HUDEP-2 (cell line): ENCODE results near the gene TFPI.
"Not testable (repeated sequence)": the region's sequence is repeated elsewhere in the genome, so short reads cannot be mapped to it uniquely, and the experiment has no call there.

Source experiments
- DNase-seq, 76 experiments: peaks; one replicate each; lab custom pipeline; 2025; ENCODE audit not compliant: unreplicated experiment in 76 of 76; lab: John Stamatoyannopoulos, UW

Gene TFPI

DNA sequence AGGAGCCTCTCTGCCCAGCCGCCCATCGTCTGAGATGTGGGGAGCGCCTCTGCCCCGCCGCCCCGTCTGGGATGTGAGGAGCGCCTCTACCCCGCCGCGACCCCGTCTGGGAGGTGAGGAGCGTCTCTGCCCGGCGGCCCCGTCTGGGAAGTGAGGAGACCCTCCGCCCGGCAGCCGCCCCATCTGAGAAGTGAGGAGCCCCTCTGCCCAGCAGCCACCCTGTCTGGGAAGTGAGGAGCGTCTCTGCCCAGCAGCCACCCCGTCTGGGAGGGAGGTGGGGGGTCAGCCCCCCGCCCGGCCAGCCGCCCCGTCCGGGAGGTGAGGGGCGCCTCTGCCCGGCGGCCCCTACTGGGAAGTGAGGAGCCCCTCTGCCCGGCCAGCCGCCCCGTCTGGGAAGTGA is 2.3 kb upstream of the TFPI start:
- DNase-seq = not testable (repeated sequence)

DNA sequence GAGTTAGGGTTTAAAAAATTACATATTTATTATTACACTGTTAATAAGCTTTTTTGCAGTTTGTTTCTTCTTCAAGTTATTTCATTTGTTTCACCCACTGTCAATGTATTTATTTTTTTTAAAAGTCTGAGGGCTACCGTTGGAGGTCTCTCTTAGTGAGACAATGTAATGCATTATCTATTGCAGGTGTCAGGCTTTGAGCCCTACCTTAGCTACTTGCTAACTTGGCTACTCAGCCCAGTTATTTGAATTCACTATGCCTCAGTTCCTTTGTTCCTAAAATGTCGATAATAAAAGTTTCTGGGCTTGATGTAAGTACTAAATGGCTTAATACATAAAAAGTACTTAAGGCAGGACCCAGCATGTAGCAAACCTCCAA is 458 bp upstream of the TFPI start:
- peak in 1 of 76 experiments; percentile 19 for DNase-seq

DNA sequence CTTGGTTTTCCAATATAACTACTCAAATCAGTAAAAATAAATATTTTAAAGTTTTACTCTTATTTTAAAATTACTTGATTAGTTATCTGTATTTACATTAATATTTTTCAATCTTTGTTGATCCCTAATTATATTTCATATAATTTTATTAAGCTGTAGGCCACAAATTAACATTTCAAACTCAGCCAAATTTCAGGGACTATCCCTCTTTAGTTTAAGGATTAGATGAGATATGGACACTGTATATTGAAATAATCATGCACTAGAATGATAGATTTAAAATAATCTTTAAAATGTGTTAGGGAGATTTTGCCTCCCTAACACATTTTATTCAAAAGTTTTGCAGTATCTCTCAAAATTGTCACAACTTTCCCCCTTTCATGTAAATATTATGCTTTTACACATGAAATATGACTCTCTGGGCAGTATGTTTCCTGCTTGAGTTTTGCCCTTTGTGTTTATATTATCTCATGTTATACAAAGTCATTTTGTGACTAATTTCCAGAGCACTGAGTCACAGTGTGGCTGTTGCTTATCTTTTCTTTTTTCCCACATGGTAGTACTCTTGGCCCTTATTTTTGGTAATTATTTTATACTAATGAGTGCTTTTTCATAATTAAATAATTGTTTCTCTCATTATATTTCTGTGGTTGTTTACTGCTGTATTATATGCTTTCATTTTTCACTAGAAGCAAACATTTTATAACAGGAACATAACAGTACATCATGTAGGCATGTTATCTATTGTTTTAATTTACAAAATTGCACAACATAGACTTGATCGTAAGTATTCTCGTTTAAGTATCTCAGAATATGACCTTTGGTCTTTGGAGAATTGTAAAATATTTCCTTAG is 1.2 kb downstream of the TFPI start:
- peak in 31 of 76 experiments; percentile 7 to 74 (median 37) for DNase-seq

DNA sequence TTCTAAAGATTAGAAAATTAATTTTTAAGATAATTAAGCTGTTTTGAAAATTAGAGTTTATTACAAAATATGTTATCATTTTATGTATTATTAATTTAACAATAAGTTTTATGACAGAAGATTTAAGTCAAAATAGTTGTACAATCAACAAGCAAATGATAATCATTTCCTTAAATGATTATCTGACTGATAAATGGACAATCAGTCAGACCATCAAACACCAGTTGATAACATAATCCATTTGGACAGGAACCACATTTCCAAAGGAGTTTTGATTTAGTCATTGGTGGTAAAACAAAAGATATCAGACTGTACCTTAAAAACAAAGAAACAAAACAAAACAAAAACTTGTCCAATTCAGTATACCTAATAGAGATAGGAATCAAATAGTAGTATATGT is 1.9 kb downstream of the TFPI start:
- DNase-seq = no peak

DNA sequence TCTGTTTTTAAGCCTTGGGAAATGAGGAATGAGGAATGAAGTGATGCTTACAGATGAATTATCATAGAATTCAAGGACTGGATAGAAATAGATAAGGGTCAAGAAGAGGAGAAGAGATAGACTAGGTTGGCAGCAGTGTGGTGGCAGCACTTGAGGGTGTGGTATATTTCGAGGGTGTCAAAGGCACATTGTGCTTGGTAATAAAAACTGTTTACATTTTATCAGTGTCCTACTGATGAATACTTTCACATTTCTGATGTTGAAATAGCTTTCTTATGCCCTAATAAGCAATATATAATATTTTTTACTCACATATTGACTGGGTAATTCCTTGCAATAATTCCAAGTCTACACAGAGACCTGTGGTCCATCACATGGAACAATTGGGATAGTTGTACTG is 3.4 kb downstream of the TFPI start:
- peak in 25 of 76 experiments; percentile 0 to 59 (median 18) for DNase-seq

DNA sequence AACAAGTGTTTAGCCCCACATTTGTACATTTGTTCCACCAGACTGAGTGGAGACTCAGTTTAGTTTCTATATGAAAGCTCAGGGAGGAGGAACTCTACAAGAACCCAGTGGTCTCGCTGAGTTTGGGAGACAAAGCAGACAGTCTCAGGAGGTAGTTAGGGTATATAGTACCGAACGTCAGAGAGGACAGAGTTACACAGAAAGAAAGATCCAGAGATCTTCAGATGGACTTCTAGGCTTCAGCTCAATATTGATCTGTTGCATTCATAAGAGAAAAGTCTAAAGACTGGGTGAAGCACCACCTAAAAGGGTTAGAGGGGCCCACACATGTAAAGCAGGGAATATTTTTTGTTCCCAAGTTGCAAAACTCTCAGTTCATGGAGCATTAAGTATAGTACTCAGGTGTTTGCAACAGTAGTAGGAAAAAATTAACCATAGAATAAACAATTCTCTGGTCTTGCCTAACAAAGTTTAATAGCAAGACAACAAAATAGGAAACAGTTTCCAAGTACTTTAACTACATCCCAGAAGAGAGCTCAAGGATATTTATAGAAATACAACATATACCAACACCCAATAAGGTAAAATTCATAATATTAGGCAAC is 4.2 kb downstream of the TFPI start:
- no peak for DNase-seq

DNA sequence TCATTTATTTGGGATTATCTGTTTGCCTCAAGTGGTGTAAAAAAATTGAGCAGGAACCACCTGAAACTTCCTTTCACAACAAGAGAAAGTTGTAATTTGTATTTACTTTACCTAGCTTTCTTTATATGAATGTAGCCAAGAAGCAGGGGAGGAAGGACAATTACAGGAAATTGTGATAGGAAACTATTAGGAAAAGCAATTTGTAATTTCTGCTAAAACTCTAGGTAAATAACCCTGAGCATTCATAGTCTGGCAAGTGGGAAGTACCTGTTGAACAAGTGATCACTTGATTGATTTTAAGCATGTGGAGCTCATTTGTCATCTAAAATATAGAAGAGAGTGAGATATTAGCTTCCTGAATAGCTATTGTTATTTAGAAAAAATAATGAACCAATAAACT is 5.0 kb downstream of the TFPI start:
- DNase-seq = no peak

DNA sequence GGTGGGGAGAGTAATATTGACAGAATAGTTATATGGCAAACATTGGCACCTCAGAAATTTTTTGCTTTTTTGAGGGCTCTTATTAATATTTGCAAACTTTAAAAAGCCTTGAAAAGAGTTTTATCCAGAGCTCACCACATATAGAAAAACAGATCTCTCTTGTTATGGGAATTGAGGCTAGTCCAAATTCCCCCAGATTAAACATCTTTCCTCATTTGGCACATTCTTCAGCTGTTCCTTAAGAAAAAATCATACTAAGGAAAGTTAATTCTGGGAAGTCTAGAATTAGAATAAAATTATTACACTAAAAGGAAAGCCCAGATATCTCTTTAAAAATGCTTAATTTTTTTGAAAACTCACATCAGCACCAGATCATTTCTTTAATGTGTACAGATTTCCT is 5.6 kb downstream of the TFPI start:
- DNase-seq = no peak

DNA sequence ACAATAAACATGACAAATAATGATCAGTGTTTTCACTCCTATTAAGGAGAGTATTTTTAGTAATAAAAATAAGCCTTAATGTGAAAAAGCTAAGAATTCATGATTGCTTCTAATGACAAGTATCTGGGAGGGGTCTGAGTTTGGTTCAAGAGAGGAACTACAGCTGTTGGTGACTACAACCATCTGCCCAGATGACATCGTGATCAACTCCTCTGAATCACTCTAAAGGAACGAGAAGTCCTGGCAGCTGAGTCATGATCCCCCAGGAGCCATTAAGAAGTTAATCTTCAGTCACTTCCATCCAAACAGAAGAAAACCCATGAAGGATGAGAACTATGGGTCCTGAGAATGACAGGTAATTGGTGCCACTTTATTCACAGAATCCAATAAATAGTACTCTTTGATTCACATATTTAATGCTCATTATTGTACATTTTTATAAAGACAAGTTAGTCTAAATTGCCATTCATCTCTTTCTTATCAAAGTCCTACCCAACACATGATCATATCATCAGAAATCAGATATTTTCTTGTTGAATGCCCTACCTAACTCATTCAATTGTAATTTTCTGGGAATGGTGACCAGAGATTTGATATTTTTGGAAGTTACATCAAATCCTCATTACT is 6.8 kb downstream of the TFPI start:
- DNase-seq = peak in 52 of 76 experiments; percentile 1 to 71 (median 32)

DNA sequence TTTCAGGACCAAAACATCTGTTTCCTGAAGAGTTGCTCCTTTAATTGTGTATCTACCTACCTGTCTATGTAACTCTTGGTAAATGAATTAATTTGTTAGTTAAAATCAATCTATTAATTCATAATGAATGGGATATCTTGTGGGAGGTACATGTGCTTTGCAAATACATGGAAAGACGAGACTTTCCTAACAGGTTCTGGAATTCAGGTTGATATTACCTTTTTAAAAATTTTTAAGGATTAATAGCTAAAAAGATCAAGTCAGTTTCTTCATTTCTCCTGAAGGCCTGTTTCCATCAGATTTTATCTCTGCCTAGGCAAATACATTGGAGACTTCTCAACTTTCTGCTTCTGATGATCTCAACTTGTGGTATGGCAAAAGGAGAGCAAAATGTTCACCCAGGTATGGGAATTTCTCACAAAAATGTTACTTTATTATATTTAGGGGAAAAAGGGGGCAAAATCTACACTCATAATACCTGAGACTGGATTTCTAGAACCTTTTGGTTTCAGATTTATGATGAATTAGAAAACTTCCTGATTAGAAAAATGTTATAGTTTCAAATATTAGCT is 7.4 kb downstream of the TFPI start:
- DNase-seq = no peak

DNA sequence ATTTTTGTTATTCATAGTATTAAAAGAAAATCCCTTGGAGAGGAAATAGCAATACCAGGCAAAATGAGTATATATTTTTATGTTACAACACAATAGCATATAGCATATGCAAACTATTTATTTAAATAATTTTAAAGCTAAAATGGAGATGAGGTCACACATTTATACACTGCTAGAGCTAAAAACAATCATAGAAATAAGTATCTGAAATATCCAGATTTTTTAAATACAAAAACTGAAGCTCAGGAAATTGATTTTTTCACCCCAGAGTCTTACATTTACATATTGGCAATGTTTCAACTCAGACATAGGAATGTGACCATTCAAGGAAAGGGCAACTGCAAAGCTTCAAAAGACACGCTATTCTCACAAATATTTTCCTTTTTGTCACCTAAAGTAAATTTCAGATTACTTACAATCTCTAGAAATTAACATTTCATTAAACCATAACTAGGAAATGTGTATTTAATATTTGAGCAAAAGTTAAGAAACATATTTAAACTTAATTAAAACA is 8.9 kb downstream of the TFPI start:
- no peak for DNase-seq

DNA sequence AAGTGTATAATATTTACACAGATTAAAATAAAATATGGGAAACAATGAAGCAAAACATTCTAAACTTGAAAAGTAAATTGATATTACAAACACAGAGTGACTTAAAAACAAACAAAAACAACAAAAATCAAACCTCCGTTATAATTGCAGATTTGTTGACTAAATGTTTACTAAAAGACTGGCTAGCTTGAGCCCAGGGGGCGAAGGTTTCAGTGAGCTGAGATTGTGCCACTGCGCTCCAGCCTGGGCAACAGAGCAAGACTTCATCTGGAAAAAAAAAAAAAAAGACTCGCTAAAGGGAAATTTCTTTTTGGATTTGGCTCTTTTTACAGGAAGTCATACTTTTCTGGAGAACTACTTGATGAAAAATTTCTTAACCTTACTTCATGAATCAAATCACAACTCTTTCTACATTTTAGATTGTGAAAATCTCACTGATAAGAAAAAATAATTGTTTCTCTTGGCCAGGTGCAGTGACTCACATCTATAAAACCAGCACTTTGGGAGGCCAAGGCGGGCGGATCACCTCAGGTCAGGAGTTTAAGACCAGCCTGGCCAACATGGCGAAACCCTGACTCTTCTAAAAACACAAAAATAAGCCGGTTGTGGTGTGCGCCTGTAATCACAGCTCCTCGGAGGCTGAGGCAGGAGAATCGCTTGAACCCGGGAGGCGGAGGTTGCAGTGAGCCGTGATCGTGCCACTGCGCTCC is 9.7 kb downstream of the TFPI start:
- no peak for DNase-seq

DNA sequence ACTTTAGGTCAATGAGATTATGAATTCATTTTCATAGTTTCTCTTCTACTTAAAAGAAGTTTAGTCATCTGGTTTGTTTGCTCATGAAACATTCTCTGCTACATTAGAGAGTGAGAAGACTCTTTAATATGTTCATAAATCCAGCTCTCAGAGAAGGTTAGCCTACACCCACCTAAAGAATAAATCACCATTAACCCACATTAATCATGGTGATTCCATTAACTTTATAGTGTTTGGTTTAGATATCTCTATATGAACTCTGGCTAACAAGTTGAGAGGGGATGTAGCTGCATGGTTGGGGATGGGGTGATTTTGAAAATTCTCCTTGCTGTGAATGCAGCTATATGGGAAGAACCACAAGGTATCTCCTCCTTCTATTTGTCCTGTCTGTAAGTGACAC is 10.7 kb downstream of the TFPI start:
- DNase-seq = no peak

DNA sequence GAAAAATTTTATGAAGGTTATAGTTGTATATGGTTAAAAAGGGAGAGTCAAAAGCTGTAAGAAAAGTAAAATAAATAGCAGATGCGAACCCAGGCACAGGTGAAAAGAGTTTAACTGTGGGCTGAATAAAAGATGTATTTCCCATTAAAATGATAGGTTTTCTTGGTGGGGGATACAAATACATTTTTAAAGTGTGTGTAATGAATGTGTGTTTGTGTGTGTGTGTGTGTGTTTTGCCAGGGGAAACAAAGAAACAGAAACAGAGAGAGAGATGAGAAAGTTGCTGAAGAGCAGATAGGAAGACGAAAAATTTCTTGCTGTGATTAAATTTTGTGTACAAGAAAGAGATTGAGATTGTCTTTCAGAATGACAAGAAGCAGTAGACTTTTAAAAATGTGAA is 12.1 kb downstream of the TFPI start:
- no peak for DNase-seq

DNA sequence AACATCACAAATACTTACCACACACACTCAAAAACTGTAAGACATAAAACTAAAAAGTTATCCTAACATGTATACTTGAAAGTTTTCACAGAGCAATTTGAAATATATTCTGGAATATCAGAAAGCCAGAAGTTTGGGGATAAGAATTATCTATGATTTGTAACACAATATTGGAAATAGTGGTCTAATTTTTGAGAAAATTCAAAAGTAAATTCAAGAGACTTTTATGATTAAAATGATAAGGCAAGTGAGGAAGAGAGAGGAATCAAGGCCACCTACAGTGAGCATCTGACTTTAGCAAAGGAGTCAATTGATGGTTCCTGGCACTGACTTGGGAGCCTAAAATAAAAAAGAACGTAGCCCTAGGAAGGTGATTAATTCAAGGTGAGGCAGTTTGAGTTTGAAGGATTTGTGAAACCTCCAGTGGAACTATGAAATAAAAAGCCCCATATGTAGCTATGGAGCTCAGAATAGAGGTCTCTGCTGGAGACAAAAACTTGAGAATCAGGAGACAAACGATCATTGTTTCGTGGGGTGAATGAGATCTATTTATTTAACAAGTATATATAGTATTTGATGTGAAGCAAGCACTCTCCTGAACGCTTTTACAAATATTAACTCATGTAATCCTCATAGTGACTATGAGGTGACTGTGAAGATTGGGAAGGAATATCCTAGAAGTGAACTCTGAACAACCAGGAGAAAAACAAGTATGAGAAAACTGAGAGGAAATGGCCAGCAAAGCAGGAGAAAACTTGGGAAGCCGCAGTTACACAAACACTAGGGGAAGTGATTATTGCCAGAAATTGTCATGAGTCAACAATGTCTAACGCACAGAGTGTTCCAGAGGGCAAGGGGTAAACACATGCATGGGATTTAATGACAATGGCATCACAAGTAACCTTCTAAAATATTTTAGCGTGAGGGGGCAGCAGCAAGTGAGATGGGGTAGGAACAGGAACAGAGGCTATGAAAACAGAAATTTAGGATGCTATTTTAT is 12.8 kb downstream of the TFPI start:
- no peak for DNase-seq

DNA sequence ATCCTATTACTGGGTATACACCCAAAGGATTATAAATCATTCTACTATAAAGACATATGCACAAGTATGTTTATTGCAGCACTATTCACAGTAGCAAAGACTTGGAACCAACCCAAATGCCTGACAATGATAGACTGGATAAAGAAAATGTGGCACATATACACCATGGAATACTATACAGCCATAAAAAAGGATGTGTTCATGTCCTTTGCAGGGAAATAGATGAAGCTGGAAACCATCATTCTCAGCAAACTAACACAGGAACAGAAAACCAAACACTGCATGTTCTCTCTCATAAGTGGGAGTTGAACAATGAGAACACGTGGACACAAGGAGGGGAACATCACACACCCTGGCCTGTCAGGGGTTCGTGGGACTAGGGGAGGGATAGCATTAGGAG is 16.0 kb downstream of the TFPI start:
- DNase-seq = not testable (repeated sequence)

DNA sequence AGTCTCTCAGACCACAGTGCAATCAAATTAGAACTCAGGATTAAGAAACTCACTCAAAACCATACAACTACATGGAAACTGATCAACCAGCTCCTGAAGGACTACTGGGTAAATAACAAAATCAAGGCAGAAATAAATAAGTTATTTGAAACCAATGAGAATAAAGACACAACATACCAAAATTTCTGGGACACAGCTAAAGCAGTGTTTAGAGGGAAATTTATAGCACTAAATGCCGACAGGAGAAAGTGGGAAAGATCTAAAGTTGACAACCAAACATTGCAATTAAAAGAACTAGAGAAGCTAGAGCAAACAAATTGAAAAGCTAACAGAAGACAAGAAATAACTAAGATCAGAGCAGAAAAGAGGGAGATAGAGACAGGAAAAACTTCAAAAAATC is 18.9 kb downstream of the TFPI start:
- not testable (repeated sequence) for DNase-seq

DNA sequence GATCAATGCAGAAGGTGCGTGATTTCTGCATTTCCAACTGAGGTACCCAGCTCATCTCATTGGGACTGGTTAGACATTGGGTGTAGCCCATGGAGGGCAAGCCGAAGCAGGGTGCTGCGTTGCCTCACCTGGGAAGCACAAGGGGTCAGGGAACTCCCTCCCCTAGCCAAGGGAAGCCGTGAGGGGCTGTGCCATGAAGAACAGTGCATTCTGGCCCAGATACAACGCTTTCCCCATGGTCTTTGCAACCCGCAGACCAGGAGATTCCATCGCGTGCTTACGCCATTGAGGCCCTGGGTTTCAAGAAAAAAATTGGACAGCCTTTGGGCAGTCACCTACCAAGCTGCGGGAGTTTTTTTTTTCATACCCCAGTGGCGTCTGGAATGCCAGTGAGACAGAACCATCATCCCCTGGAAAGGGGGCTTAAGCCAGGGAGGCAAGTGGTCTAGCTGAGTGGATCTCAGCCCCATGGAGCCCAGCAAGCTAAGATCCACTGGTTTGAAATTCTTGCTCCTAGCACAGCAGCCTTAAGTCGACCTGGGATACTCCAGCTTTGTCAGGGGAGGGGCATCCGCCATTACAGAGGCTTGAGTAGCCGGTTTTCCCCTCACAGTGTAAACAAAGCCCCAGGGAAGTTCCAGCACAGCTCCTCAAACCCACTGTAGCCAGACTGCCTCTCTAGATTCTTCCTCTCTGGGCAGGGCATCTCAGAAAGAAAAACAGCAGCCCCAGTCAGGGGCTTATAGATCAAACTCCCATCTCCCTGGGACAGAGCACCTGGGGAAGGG is 21.7 kb downstream of the TFPI start:
- no peak for DNase-seq
